SHP77 (cell line): ENCODE data around the gene RPRD2.
A peak's percentile ranks its signal among the peaks of the same experiment; 100 is the strongest.
"Not testable (repeated sequence)": the region's sequence is repeated elsewhere in the genome, so short reads cannot be mapped to it uniquely, and the experiment has no call there.

ENCODE experiments used
- DNase-seq, 2 experiments: peaks; one replicate each; lab custom pipeline; 2025; lab: John Stamatoyannopoulos, UW

The RPRD2 gene

GRCh38 chr1:150363426-150364230 is at the start of gene RPRD2:
Gene RPRD2, plus strand, starts transcription at chr1:150364147. Its CDS starts 568 bp downstream, at chr1:150364715.
- peak; percentile 100 for DNase-seq

- DNase-seq = not testable (repeated sequence)
Measured at GRCh38 chr1:150314691-150315090, 49.3 kb upstream of the RPRD2 start.

GRCh38 chr1:150320667-150320978 is 43.3 kb upstream of the RPRD2 start:
- no peak for DNase-seq

- no peak for DNase-seq
Measured at GRCh38 chr1:150321826-150322166, 42.2 kb upstream of the RPRD2 start.

- no peak for DNase-seq
Measured at GRCh38 chr1:150322310-150322709, 41.6 kb upstream of the RPRD2 start.

- no peak for DNase-seq
Measured at GRCh38 chr1:150332651-150333290, 31.2 kb upstream of the RPRD2 start.

- DNase-seq = no peak
Measured at GRCh38 chr1:150346316-150346715, 17.6 kb upstream of the RPRD2 start.

GRCh38 chr1:150352866-150353265 is 11.1 kb upstream of the RPRD2 start:
- no peak for DNase-seq

GRCh38 chr1:150362721-150363425 is 1.1 kb upstream of the RPRD2 start:
- peak; percentile 55 to 70 for DNase-seq

GRCh38 chr1:150364231-150365003 is 470 bp downstream of the RPRD2 start:
- DNase-seq = peak; percentile 92 to 96

GRCh38 chr1:150365941-150366340 is 2.0 kb downstream of the RPRD2 start:
- no peak for DNase-seq

GRCh38 chr1:150366416-150367296 is 2.7 kb downstream of the RPRD2 start:
- DNase-seq = no peak

- no peak for DNase-seq
Measured at GRCh38 chr1:150371110-150371509, 7.2 kb downstream of the RPRD2 start.

GRCh38 chr1:150372580-150372979 is 8.6 kb downstream of the RPRD2 start:
- DNase-seq = no peak

GRCh38 chr1:150376110-150376509 is 12.2 kb downstream of the RPRD2 start:
- no peak for DNase-seq

GRCh38 chr1:150383631-150384324 is 19.8 kb downstream of the RPRD2 start:
- DNase-seq = no peak

- DNase-seq = no peak
Measured at GRCh38 chr1:150385537-150386445, 21.8 kb downstream of the RPRD2 start.

- DNase-seq = no peak
Measured at GRCh38 chr1:150386592-150386991, 22.6 kb downstream of the RPRD2 start.

GRCh38 chr1:150387200-150387599 is 23.3 kb downstream of the RPRD2 start:
- no peak for DNase-seq

- DNase-seq = no peak
Measured at GRCh38 chr1:150388241-150388640, 24.3 kb downstream of the RPRD2 start.
